Lung (tissue), 12 donors: ENCODE results near the gene CDKAL1. TPM values are rescaled to one million over a fixed set of nuclear protein-coding genes. Genes with fewer than 3 reads are reported as not detected.

Source experiments
- ATAC-seq: fragments of 200-7000 bp; cut with Tn5 transposase; one replicate; pipeline ENCODE4 v1.9.1; 2020; ENCODE audit warnings: moderate number of reproducible peaks; ENCODE audit not compliant: insufficient read depth, low FRiP score
- DNase-seq, 3 donors: peaks; one replicate each; pipeline ENCODE4 v3.0.0-alpha.2; 2013 to 2017
- H3K27ac ChIP-seq, 2 donors: one replicate each; pipeline ENCODE4 v1.5.1; 2013; ENCODE audit warnings: mild to moderate bottlenecking in 2 of 2, moderate library complexity in 2 of 2, control low read depth in 1 of 2, inconsistent platforms in 1 of 2, low read depth in 1 of 2, low read length in 1 of 2
- H3K27me3 ChIP-seq, 3 donors: one replicate each; pipeline ENCODE4 v1.5.1; 2013; ENCODE audit warnings: low read length in 2 of 3; ENCODE audit not compliant: control insufficient read depth in 3 of 3, insufficient read depth in 3 of 3
- H3K36me3 ChIP-seq, 4 donors: one replicate each; pipeline ENCODE4 v1.5.1; 2013; ENCODE audit warnings: low read length in 4 of 4, mild to moderate bottlenecking in 1 of 4, moderate library complexity in 1 of 4; ENCODE audit not compliant: control insufficient read depth in 4 of 4, insufficient read depth in 4 of 4
- H3K4me1 ChIP-seq, 5 donors: one replicate each; pipeline ENCODE4 v1.5.1; 2013; ENCODE audit warnings: low read length in 5 of 5, mild to moderate bottlenecking in 2 of 5, moderate library complexity in 1 of 5; ENCODE audit not compliant: control insufficient read depth in 5 of 5, insufficient read depth in 5 of 5
- H3K4me3 ChIP-seq: one replicate; pipeline ENCODE4 v1.5.1; 2013; ENCODE audit warnings: mild to moderate bottlenecking, control low read depth, moderate library complexity
- H3K9ac ChIP-seq, 2 donors: one replicate each; pipeline ENCODE4 v1.5.1; 2013; ENCODE audit warnings: low read length in 2 of 2, control low read depth in 1 of 2; ENCODE audit not compliant: insufficient read depth in 1 of 2
- H3K9me3 ChIP-seq, 4 donors: one replicate each; pipeline ENCODE4 v1.5.1; 2013; ENCODE audit warnings: low read length in 3 of 4, mild to moderate bottlenecking in 1 of 4, moderate library complexity in 1 of 4; ENCODE audit not compliant: control insufficient read depth in 4 of 4, insufficient read depth in 3 of 4
- whole genome bisulfite sequencing, 2 donors: extraction: QIAGEN DNeasy Blood & Tissue Kit; methylation state at CpG; one replicate each; pipeline ENCODE4 v1.1.7; 2013; 5-methylcytosine and 5-hydroxymethylcytosine counted together
- polyA plus RNA-seq, 2 donors: library from polyadenylated mRNA; stranded (reverse); fragments of 200-250 nt; gene quantifications; one replicate each; pipeline ENCODE4 v1.2.1, GENCODE V29; 2013
- total RNA-seq, 2 donors: library from RNA; depleted of rRNA in 1 of 2; stranded (reverse); fragments of >200 nt in 1 of 2; gene quantifications; one replicate each; pipeline ENCODE4 v1.2.1, GENCODE V29; 2014 to 2021
- TF ChIP-seq, protein P1 (sequence below): IDR thresholded peaks from 2 replicates; pipeline ENCODE4 v1.5.1; 2012; ENCODE audit warnings: mild to moderate bottlenecking; ENCODE audit errors: control extremely low read depth, extremely low read depth
- donor health status: control.
- donor health status: control.
- donor health status: Bipolar disorder and iron deficiency.
- donor health status: healthy.
- donor health status: DM: yes; HTN: yes; CAD: no.

Gene CDKAL1
- total and polyA plus RNA-seq, 4 donors, result 4.0 to 39.0 (median 10.0) TPM

DNA sequence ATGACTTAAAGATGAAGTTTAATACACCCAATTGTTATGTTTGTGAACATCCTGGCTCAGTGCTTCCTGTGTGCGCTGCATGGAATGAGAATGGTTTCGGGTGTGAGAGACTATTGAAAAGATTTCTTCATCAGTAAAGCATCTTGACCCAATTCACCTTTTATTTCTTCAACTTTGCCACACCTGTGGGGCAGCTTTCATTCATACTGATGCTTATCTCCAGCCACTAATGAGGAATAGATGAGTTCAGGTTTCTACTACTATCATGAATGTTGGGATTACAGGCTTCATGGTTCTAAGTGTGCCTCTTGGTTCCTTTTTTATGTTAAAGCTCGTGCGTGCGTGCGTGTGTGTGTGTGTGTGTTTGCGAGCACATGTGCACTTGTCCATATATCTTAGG lies 685.6 kb downstream of the CDKAL1 start:
- ATAC-seq (no peak), DNase-seq (no peak)
- 80 to 84% methylated on average over 7 of the region's 7 CpGs for WGBS, 2 donors
- no peaks in the 10 kb centered on the region for H3K36me3 ChIP-seq
- no peak overlapping the region for H3K9ac ChIP-seq
- no peak overlapping the region for H3K27ac ChIP-seq
- TF ChIP-seq, protein P1, sequence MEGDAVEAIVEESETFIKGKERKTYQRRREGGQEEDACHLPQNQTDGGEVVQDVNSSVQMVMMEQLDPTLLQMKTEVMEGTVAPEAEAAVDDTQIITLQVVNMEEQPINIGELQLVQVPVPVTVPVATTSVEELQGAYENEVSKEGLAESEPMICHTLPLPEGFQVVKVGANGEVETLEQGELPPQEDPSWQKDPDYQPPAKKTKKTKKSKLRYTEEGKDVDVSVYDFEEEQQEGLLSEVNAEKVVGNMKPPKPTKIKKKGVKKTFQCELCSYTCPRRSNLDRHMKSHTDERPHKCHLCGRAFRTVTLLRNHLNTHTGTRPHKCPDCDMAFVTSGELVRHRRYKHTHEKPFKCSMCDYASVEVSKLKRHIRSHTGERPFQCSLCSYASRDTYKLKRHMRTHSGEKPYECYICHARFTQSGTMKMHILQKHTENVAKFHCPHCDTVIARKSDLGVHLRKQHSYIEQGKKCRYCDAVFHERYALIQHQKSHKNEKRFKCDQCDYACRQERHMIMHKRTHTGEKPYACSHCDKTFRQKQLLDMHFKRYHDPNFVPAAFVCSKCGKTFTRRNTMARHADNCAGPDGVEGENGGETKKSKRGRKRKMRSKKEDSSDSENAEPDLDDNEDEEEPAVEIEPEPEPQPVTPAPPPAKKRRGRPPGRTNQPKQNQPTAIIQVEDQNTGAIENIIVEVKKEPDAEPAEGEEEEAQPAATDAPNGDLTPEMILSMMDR, result no peak
- H3K9me3 ChIP-seq, result no peaks in the 10 kb centered on the region
- peaks cover 0 to 2% (median 0%) of the 10 kb centered on the region in 5 donors for H3K4me1 ChIP-seq
- H3K27me3 ChIP-seq, result no peaks in the 10 kb centered on the region
- H3K4me3 ChIP-seq, result no peak overlapping the region

DNA sequence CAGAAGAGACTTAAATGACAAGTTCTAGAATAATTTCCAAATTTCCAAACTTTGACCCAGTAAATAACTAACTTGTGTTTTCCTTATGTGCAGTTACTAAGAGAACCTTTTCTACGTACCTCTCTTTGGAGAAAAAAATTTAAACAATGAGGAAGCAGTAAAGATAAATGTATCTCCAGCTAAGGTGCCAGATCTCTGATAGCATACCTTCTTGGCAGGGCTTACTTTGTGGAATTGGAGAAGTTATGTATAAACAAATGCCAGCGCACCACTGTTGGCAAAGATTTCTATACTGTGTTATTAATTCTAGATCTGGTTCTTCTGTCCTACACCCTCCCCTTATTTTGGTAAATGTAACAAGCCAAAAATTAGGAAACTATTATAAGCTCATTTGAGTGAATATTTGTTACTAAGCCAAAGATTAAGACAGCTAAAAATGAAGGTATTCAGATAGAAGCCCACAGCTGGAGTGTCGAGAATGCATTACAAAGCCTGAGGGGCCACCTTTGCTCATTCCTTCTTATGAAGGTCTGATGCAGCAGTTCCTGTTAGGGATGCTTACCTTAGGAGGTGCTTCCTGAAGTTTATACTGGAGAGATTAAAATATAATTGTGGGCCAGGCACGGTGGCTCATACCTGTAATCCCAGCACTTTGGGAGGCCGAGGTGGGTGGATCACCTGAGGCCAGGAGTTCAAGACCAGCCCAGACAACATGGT lies 686.2 kb downstream of the CDKAL1 start:
- Histone ChIP-seq H3K4me3 (no peak overlapping the region), H3K9me3 (no peaks in the 10 kb centered on the region), H3K4me1 (peaks cover 0 to 2% (median 0%) of the 10 kb centered on the region in 5 donors), H3K36me3 (no peaks in the 10 kb centered on the region), H3K27me3 (no peaks in the 10 kb centered on the region), H3K9ac (no peak overlapping the region), H3K27ac (no peak overlapping the region)
- ATAC-seq (no peak), DNase-seq (no peak)
- 81 to 88% methylated on average over 5 of the region's 5 CpGs for WGBS, 2 donors
- TF ChIP-seq, protein P1, result no peak

DNA sequence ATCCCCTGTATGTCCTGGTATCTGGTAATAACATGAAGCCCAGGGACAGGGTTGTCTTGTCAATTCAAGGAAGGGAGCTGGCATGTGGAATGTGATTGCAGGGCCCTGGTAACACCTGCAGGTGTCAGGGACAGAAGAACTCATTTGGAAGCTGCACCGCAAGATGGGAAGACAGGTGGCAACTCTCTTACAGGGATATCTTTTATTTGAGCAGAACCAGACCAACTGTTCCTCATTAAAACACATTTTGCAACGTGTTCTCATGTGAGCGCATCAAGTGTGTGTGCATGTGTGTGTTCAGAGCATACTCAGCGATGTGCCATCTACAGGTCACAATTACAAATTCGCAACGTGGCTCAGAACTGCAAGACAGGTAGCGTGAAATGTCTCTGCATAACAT lies 688.4 kb downstream of the CDKAL1 start:
- Histone ChIP-seq H3K4me3 (no peak overlapping the region), H3K4me1 (peaks cover 0 to 2% (median 0%) of the 10 kb centered on the region in 5 donors), H3K27ac (no peak overlapping the region), H3K36me3 (no peaks in the 10 kb centered on the region), H3K9ac (no peak overlapping the region), H3K9me3 (no peaks in the 10 kb centered on the region), H3K27me3 (no peaks in the 10 kb centered on the region)
- DNase-seq (no peak), ATAC-seq (no peak)
- TF ChIP-seq, protein P1, result no peak
- WGBS, 2 donors, result 83 to 98% methylated on average over 7 of the region's 7 CpGs
